HEK293 (cell line): ENCODE data around the gene RBMS3.

Experiments
- CTCF ChIA-PET: fragments of 350-600 bp; formaldehyde crosslinking; extraction: SDS; loops from one replicate; lab custom pipeline; 2021; ENCODE audit warnings: antibody characterized with exemption; lab: Yijun Ruan, JAX
- POLR2A ChIA-PET: fragments of 300-600 bp; formaldehyde crosslinking; extraction: SDS; loops from one replicate; lab custom pipeline; 2020; ENCODE audit warnings: antibody characterized with exemption, inconsistent platforms; lab: Yijun Ruan, JAX
- H3K27ac ChIP-seq: fragments of 200-500 bp; sonication (Bioruptor generic); 2 replicates; pipeline ENCODE4 v1.5.1; 2014; ENCODE audit warnings: low read depth, low read length, control low read depth, inconsistent platforms; ENCODE audit errors: extremely low read depth
- H3K36me3 ChIP-seq, 2 experiments: fragments of 200-500 bp in 1 of 2; sonication (Bioruptor generic) in 1 of 2; 1 replicate in 1 of 2; 2 replicates in 1 of 2; pipeline ENCODE4 v1.5.1; 2014 to 2017; ENCODE audit warnings: inconsistent platforms in 2 of 2, low read length in 2 of 2; ENCODE audit not compliant: control insufficient read depth in 2 of 2, insufficient read depth in 1 of 2
- H3K4me1 ChIP-seq: fragments of 200-500 bp; sonication (Bioruptor generic); 2 replicates; pipeline ENCODE4 v1.5.1; 2014; ENCODE audit warnings: mild to moderate bottlenecking, low read length, inconsistent platforms; ENCODE audit not compliant: control insufficient read depth, insufficient read depth
- H3K4me3 ChIP-seq: 2 replicates; pipeline ENCODE4 v1.5.1; 2011; ENCODE audit warnings: low read depth, mild to moderate bottlenecking, control low read depth, low read length, moderate library complexity
- H3K9me3 ChIP-seq: fragments of 200-500 bp; sonication (Bioruptor generic); 2 replicates; pipeline ENCODE4 v1.5.1; 2014; ENCODE audit warnings: low read depth, low read length, inconsistent platforms; ENCODE audit not compliant: control insufficient read depth, insufficient read depth
- PRDM1 ChIP-seq: fragments of 450-650 bp; formaldehyde crosslinking; IDR thresholded peaks from 2 replicates; pipeline ENCODE4; 2016; ENCODE audit warnings: missing biosample characterization, missing genetic modification characterization
- SALL2 ChIP-seq: fragments of 450-650 bp; formaldehyde crosslinking; IDR thresholded peaks from 2 replicates; pipeline ENCODE4 v1.5.0; 2017; ENCODE audit warnings: missing biosample characterization, mild to moderate bottlenecking, missing genetic modification characterization, borderline replicate concordance
- TCF7L2 ChIP-seq: IDR thresholded peaks from 2 replicates; pipeline ENCODE4 v1.6.1; 2011; ENCODE audit warnings: low read depth, mild to moderate bottlenecking, inconsistent platforms, low read length, moderate library complexity, borderline replicate concordance
- TRIM28 ChIP-seq: IDR thresholded peaks from 2 replicates; pipeline ENCODE4 v1.6.1; 2011; ENCODE audit warnings: low read length, control low read depth, borderline replicate concordance
- ZBTB20 ChIP-seq: fragments of 450-650 bp; formaldehyde crosslinking; IDR thresholded peaks from 2 replicates; pipeline ENCODE4 v1.5.1; 2016; ENCODE audit warnings: missing biosample characterization, missing genetic modification characterization
- ZFP37 ChIP-seq: fragments of 450-650 bp; formaldehyde crosslinking; IDR thresholded peaks from 2 replicates; pipeline ENCODE4 v1.5.1; 2016; ENCODE audit warnings: missing biosample characterization, missing genetic modification characterization
- ZFP69B ChIP-seq: fragments of 450-650 bp; formaldehyde crosslinking; IDR thresholded peaks from 2 replicates; pipeline ENCODE4 v1.5.1; 2016; ENCODE audit warnings: missing biosample characterization, missing genetic modification characterization
- ZNF133 ChIP-seq: fragments of 450-650 bp; formaldehyde crosslinking; IDR thresholded peaks from 2 replicates; pipeline ENCODE4 v1.5.1; 2016; ENCODE audit warnings: missing biosample characterization, missing genetic modification characterization
- ZNF24 ChIP-seq: fragments of 450-650 bp; formaldehyde crosslinking; IDR thresholded peaks from 2 replicates; pipeline ENCODE4 v1.5.1; 2016; ENCODE audit warnings: missing biosample characterization, missing genetic modification characterization
- ZNF266 ChIP-seq: fragments of 450-650 bp; formaldehyde crosslinking; IDR thresholded peaks from 2 replicates; pipeline ENCODE4 v1.5.1; 2016; ENCODE audit warnings: missing biosample characterization, missing genetic modification characterization, low read depth
- ZNF274 ChIP-seq, 2 experiments: fragments of 200-500 bp in 1 of 2; fragments of 450-650 bp in 1 of 2; sonication (Bioruptor generic) in 1 of 2; formaldehyde crosslinking in 1 of 2; IDR thresholded peaks; 2 replicates each; pipeline versions ENCODE4 v1.5.1 to v1.6.1; 2014 to 2016; ENCODE audit warnings: borderline replicate concordance in 1 of 2, inconsistent platforms in 1 of 2, low read length in 1 of 2, missing biosample characterization in 1 of 2, missing genetic modification characterization in 1 of 2
- ZNF324 ChIP-seq: fragments of 450-650 bp; formaldehyde crosslinking; IDR thresholded peaks from 2 replicates; pipeline ENCODE4 v1.5.1; 2016; ENCODE audit warnings: missing biosample characterization, missing genetic modification characterization
- ZNF366 ChIP-seq: fragments of 450-650 bp; formaldehyde crosslinking; conservative IDR thresholded peaks from 2 replicates; pipeline ENCODE4 v1.5.1; 2016; ENCODE audit warnings: missing biosample characterization, missing genetic modification characterization
- ZNF423 ChIP-seq: fragments of 450-650 bp; formaldehyde crosslinking; IDR thresholded peaks from 2 replicates; pipeline ENCODE4 v1.5.1; 2016; ENCODE audit warnings: missing biosample characterization, missing genetic modification characterization
- ZNF48 ChIP-seq: fragments of 450-650 bp; formaldehyde crosslinking; IDR thresholded peaks from 2 replicates; pipeline ENCODE4 v1.5.1; 2016; ENCODE audit warnings: missing biosample characterization, missing genetic modification characterization
- ZNF549 ChIP-seq: fragments of 450-650 bp; IDR thresholded peaks from 2 replicates; pipeline ENCODE4 v1.5.1; 2018; ENCODE audit warnings: missing biosample characterization, missing genetic modification characterization, mild to moderate bottlenecking, inconsistent platforms, moderate library complexity
- ZNF571 ChIP-seq: fragments of 450-650 bp; formaldehyde crosslinking; IDR thresholded peaks from 2 replicates; pipeline ENCODE4 v1.5.0; 2017; ENCODE audit warnings: missing biosample characterization, missing genetic modification characterization
- ZNF677 ChIP-seq: fragments of 450-650 bp; IDR thresholded peaks from 2 replicates; pipeline ENCODE4 v1.5.0; 2018; ENCODE audit warnings: missing biosample characterization, mild to moderate bottlenecking, missing genetic modification characterization, moderate library complexity
- TF ChIP-seq, protein P1 (sequence below): fragments of 450-650 bp; IDR thresholded peaks from 2 replicates; pipeline ENCODE4 v1.5.1; 2018; ENCODE audit warnings: missing biosample characterization, missing genetic modification characterization
- TF ChIP-seq, protein P2 (sequence below): fragments of 450-650 bp; formaldehyde crosslinking; IDR thresholded peaks from 2 replicates; pipeline ENCODE4 v1.5.1; 2016; ENCODE audit warnings: missing biosample characterization, missing genetic modification characterization
- TF ChIP-seq, protein P3 (sequence below): fragments of 450-650 bp; formaldehyde crosslinking; conservative IDR thresholded peaks from 2 replicates; pipeline ENCODE4 v1.5.1; 2016; ENCODE audit warnings: low read depth, missing biosample characterization, missing genetic modification characterization

RBMS3 gene

DNA sequence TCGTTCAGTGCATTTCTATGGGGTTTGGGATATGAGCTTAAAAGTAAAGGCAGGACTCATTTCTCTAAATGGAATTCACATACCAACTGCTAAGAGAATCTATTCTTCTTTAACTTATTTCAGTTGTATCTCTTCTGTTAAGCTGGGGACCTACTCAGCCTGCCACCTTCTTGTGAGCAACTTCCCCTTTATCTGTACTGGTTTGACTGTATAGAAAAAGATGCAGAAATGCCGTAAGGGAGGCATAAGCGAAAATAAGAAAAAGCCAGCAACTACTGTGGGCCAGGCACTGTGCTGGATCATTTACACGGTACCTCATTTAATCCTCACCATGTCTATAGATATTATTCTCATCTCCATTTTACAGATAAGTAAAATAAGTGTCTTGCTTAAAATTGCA is 38.4 kb downstream of the RBMS3 start:
- Histone ChIP-seq H3K9me3 (no peaks in the 10 kb centered on the region), H3K27ac (no peak overlapping the region), H3K36me3 (no peaks in the 10 kb centered on the region), H3K4me3 (no peak overlapping the region), H3K4me1 (peaks cover 3% of the 10 kb centered on the region; the same call in 1 of the 2 replicates)
- TF ChIP-seq SALL2 (tag by site-specific recombination) = no peak
- TF ChIP-seq ZNF366 (tag by site-specific recombination) = no peak
- TF ChIP-seq ZNF274 (IDR thresholded peaks at IDR 0.05; ENCODE audit: low read length) = no peak
- no peak for TF ChIP-seq ZNF274 (tag by site-specific recombination; IDR thresholded peaks at IDR 0.05; ENCODE audit: borderline replicate concordance)
- TF ChIP-seq ZNF571 (tag by site-specific recombination) = no peak
- no peak for TF ChIP-seq ZNF324 (tag by site-specific recombination)
- ChIA-PET POLR2A (interaction anchor here (0.6 kb wide), 1 partner anchor 38 kb away, joined by 5 read pairs; no protein-coding TSS in a partner anchor), CTCF (interaction anchor here (0.6 kb wide), 1 partner anchor 404 kb away, joined by 3 read pairs; no protein-coding TSS in a partner anchor)

DNA sequence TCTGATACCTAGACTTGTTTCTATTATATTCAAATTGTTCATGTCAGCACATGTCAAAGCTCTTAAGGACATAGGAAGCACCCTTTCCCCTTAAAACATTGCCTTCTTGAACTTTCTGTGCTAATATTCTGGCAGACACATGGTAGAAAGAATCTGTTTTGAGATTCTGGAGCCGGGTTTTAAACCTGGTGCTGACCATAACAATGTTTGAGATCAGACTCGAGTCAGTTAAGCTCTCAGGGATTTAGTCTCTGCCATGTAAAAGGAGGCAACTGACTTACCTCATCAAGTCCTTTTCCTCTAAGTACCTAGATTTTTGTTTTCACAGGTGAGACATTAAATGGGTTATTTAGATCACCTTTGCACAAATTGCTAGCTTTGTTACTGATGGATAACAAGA is 38.9 kb downstream of the RBMS3 start:
- POLR2A ChIA-PET = no interaction called here
- H3K27ac ChIP-seq = no peak overlapping the region
- no peak overlapping the region for H3K4me3 ChIP-seq
- CTCF ChIA-PET = interaction anchor here (0.6 kb wide), 1 partner anchor 404 kb away, joined by 3 read pairs; no protein-coding TSS in a partner anchor
- no peak for TF ChIP-seq ZBTB20 (tag by site-specific recombination)
- H3K36me3 ChIP-seq = no peaks in the 10 kb centered on the region
- H3K9me3 ChIP-seq = no peaks in the 10 kb centered on the region
- peaks cover 3% of the 10 kb centered on the region; the same call in 1 of the 2 replicates for H3K4me1 ChIP-seq

DNA sequence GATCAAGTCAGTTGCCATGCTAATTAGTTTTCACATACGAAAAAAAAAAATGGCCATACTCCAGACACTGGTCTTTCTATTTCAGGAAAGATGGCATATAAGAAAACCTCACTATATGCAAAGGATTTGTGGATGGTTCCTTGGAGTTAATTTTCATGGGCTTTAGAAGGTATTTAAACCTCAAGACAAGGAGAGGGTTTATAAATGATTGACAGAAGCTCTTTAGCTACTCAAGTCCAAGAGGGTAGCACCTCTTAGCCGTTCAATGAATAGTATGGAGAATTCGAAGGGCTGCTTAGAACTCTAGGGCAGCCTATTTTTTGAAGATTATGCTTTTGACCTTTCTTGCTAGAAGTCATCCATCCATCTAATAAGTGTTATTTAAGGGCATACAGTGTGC is 41.7 kb downstream of the RBMS3 start:
- H3K36me3 ChIP-seq = no peaks in the 10 kb centered on the region
- no peak for TF ChIP-seq PRDM1 (tag by site-specific recombination)
- TF ChIP-seq ZNF24 (tag by site-specific recombination) = no peak
- no peak for TF ChIP-seq TCF7L2
- TF ChIP-seq, protein P1, sequence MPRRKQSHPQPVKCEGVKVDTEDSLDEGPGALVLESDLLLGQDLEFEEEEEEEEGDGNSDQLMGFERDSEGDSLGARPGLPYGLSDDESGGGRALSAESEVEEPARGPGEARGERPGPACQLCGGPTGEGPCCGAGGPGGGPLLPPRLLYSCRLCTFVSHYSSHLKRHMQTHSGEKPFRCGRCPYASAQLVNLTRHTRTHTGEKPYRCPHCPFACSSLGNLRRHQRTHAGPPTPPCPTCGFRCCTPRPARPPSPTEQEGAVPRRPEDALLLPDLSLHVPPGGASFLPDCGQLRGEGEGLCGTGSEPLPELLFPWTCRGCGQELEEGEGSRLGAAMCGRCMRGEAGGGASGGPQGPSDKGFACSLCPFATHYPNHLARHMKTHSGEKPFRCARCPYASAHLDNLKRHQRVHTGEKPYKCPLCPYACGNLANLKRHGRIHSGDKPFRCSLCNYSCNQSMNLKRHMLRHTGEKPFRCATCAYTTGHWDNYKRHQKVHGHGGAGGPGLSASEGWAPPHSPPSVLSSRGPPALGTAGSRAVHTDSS (tag by site-specific recombination) = no peak
- no peak for TF ChIP-seq ZNF133
- TF ChIP-seq, protein P2, sequence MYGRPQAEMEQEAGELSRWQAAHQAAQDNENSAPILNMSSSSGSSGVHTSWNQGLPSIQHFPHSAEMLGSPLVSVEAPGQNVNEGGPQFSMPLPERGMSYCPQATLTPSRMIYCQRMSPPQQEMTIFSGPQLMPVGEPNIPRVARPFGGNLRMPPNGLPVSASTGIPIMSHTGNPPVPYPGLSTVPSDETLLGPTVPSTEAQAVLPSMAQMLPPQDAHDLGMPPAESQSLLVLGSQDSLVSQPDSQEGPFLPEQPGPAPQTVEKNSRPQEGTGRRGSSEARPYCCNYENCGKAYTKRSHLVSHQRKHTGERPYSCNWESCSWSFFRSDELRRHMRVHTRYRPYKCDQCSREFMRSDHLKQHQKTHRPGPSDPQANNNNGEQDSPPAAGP (tag by site-specific recombination) = no peak
- TF ChIP-seq ZNF677 (tag by site-specific recombination) = no peak
- no peak for TF ChIP-seq ZFP37 (tag by site-specific recombination)
- TF ChIP-seq, protein P3, sequence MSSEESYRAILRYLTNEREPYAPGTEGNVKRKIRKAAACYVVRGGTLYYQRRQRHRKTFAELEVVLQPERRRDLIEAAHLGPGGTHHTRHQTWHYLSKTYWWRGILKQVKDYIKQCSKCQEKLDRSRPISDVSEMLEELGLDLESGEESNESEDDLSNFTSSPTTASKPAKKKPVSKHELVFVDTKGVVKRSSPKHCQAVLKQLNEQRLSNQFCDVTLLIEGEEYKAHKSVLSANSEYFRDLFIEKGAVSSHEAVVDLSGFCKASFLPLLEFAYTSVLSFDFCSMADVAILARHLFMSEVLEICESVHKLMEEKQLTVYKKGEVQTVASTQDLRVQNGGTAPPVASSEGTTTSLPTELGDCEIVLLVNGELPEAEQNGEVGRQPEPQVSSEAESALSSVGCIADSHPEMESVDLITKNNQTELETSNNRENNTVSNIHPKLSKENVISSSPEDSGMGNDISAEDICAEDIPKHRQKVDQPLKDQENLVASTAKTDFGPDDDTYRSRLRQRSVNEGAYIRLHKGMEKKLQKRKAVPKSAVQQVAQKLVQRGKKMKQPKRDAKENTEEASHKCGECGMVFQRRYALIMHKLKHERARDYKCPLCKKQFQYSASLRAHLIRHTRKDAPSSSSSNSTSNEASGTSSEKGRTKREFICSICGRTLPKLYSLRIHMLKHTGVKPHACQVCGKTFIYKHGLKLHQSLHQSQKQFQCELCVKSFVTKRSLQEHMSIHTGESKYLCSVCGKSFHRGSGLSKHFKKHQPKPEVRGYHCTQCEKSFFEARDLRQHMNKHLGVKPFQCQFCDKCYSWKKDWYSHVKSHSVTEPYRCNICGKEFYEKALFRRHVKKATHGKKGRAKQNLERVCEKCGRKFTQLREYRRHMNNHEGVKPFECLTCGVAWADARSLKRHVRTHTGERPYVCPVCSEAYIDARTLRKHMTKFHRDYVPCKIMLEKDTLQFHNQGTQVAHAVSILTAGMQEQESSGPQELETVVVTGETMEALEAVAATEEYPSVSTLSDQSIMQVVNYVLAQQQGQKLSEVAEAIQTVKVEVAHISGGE (tag by site-specific recombination) = no peak
- no peak for TF ChIP-seq ZFP69B (tag by site-specific recombination)
- TF ChIP-seq ZNF266 = no peak
- TF ChIP-seq ZNF549 = no peak
- TF ChIP-seq ZNF423 (tag by site-specific recombination) = no peak
- TF ChIP-seq ZNF48 (tag by site-specific recombination) = no peak
- no peak for TF ChIP-seq TRIM28
- no peak overlapping the region for H3K27ac ChIP-seq
- no peak overlapping the region for H3K4me3 ChIP-seq
- CTCF ChIA-PET = interaction anchor here (0.6 kb wide), 1 partner anchor 188 kb away, joined by 4 read pairs; no protein-coding TSS in a partner anchor
- POLR2A ChIA-PET = no interaction called here
- H3K9me3 ChIP-seq = no peaks in the 10 kb centered on the region
- peaks cover 3% of the 10 kb centered on the region; the same call in 1 of the 2 replicates for H3K4me1 ChIP-seq
